COLO668 (cell line): ENCODE measurements around the gene REPS1.

ENCODE experiments used
- DNase-seq: peaks from one replicate; lab custom pipeline; 2025; ENCODE audit not compliant: unreplicated experiment; lab: John Stamatoyannopoulos, UW

Gene REPS1

GRCh38 chr6:138864343-138864890 is 123.6 kb downstream of the REPS1 start:
- DNase-seq = no peak

- no peak for DNase-seq
Measured at GRCh38 chr6:138863321-138863720, 124.7 kb downstream of the REPS1 start.

- no peak for DNase-seq
Measured at GRCh38 chr6:138862456-138862855, 125.6 kb downstream of the REPS1 start.

- no peak for DNase-seq
Measured at GRCh38 chr6:138857775-138858174, 130.3 kb downstream of the REPS1 start.

- DNase-seq = no peak
Measured at GRCh38 chr6:138856654-138857053, 131.4 kb downstream of the REPS1 start.
